SKM-1 (cell line): ENCODE measurements around the gene GPR153.

ENCODE experiments used
- DNase-seq: peaks from one replicate; lab custom pipeline; 2025; ENCODE audit not compliant: unreplicated experiment; lab: John Stamatoyannopoulos, UW

GPR153 gene

GRCh38 chr1:6287029-6287428, 26.1 kb upstream of the GPR153 start:
- no peak for DNase-seq

DNA sequence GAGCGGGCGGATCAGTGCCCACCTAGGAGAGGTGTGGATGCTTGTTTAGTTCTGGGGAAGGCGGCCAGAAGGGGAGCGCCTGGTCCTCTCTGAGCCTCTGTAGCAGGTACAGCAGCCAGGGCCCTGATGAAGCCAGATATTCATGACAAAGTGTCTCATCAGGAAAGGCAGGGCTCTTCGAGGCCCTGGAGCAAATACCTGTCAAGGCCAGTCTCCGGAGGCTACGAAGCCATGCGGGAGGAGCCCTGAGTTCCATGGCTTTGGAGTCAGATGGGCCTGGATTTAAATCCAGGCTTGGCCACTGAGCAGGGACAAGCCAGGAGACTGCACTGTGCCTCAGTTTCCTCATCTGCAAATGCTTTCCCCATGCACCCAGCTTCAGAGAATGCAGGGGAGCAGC, 25.4 kb upstream of the GPR153 start:
- no peak for DNase-seq

DNA sequence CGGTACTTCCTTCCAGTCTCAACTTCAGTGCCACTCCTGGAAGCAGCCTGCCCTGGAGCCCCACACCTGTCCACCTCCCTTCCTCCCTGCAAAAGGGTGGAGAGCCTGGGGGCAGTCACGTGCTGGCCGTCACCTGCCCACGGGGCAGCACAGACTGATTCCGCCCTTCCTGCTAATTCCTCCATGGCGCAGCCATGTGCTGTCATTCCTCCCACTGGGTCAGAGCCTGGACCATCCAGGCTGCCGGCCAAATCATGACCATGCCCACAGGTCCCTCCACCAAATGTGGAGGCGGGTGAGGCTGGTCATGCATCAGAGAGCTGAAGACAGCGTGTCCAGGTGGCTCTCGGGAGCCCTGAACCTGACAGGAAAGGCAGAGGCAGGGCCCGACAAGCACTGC, 24.4 kb upstream of the GPR153 start:
- DNase-seq, result no peak

GRCh38 chr1:6282577-6283270, 21.8 kb upstream of the GPR153 start:
- no peak for DNase-seq

GRCh38 chr1:6281511-6282402, 20.9 kb upstream of the GPR153 start:
- DNase-seq, result no peak

DNA sequence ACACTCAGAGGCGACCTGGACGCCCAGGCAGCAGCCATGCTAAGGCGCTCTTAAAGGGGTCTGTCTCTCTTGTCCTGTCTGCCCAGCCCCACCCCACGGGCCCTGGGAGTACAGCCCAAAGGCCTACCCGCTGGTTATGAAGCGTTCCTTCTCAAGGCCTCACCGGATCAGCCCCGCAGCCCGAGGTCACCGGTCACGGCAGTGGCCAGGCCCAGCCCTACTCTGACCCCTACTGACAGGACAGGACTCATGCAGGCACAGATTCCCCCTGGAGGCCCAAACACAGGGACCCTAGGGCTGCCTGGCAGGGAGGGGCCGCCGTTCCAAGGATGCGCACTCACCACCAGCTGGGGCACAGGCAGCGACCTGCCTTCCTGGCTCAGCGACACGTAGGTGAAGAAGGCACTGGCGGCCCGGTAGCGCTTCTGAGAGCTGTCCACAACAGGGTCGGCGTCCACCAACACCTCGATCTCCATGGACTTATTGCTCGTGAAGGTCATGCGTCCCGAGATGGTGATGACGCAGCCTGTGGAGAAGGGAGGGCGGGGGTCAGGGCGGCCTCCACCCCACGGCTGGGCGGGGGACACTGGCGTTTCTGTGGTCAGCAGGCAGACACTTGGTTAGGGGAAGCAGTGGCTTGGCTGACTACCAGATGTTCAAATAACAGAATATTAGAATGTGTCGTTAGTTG, 20.0 kb upstream of the GPR153 start:
- no peak for DNase-seq

DNA sequence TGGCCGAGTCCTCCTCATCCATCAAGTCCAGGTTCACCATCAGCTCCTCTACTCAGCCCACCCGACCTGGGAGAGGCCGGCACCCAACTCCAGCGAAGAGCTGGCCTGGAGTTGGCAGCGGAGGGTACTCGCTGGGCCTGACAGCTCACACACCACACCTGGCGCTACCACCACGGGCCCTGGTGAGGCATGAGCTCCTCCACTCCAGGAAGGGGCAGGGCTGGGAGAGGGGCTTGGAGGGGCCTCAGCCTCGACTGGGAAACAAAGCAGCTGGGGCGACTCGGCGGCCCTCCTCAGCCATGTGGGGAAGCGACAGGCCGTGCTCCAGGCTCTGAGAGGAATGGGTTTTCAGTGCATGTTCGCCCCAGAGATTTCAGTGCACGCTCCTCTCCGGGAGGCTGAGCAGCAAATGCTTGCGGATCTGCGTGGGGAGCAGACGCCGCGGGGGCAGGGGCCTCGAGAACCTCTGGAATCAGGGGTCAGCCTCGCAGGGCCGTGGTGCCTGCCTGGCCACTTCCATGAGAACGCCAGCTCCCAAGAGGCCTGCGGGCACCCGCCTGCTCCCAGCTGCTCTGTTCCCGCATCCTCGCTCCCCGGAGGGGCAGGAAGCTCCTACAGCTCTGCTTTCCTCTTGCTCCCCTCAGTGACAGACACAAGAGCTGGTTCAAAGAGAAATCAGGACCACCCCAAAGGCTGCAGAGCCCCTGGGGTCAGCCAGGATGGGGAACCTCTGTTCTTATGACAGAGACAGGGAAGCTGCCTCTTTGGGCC, 18.9 kb upstream of the GPR153 start:
- no peak for DNase-seq

- no peak for DNase-seq
Measured at GRCh38 chr1:6279066-6279465, 18.2 kb upstream of the GPR153 start.

DNA sequence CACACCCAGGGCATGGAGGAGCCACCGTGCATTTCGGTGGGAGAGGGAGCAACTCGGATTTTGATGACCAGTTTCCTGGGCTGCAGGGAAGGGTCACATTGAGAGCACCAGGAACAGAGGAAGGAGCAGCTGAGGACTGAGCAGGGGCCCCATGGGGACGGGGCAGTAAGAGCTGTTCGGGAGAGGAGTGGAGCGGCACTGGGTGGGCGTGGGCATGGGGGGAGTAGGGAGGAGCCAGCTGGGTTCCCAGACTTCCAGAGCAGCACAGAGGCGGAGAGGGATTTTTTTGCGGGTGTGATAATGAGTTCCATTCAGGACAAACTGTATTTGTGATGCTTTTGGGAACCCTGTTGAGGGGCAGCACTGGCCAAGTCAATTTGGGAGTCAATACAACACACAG, 17.4 kb upstream of the GPR153 start:
- DNase-seq, result no peak

- no peak for DNase-seq
Measured at GRCh38 chr1:6276811-6277555, 16.1 kb upstream of the GPR153 start.

- no peak for DNase-seq
Measured at GRCh38 chr1:6275826-6276782, 15.2 kb upstream of the GPR153 start.

DNA sequence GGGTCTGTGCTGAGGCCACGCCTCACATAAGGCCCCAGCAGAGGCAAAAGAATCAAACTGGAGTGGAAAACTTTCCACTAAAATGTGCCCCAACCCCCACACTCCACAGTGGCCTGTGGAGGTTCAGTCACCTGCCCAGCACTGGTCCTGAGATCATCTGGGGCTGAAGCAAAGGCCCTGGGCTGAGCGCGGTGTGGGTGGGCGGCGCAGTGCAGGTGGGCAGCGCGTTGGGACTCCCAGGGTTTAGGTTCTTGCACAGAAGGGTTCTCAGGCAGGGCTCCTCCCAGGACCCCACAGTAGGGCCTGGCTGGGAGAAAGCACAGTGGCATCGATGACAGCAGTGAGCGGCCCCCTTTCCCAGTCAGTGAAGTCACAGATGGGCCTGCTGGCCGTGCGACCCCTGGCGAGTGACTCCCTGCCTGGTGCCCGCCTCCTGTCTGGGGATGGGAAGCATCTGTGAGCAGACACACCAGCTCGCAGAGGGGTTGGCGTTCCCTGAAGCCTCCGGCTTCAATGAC, 13.8 kb upstream of the GPR153 start:
- no peak for DNase-seq

DNA sequence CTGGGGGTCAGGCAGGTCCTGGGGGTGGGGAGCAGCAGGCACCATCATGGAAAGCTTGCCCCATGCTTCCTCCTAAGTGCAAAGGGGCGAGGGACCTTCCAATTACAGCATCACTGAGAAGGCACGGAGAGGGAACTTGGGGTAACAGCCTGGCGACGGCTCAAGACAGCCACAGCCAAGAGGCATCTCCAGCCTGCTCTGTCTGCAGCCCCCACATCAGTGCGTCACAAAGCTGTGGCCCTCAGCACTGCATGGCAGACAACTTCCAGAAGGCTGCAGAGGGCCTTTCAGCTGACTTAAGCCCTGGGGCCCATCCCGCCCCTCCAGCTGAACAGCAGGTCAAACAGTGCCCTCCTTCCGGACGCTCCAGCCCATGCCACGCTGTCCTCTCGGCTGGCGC, 13.2 kb upstream of the GPR153 start:
- DNase-seq, result no peak

DNA sequence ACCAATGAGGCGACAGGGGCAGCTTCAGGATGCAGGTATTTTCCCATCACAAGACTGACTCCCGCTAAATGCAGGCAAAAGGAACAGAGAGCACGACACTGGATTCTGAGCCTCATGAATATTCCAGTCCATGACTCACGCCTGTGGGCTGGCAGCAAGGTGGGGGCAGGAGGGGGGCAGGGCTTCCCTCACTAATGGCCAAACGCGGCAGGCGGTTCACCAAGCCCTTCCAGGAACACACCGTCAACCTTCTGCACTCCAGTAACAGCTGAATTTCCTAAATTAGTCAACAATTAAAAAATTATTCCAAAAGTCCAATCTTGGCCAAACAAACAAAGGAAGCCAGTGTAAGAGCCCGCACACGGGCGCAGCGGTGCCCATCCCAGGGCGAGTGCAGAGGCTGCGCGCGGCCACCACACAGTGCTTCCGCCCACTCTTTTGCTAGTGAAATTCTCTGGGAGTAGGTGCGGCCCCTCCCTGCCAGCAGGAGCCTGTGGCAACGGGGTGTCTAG, 12.5 kb upstream of the GPR153 start:
- DNase-seq, result no peak

DNA sequence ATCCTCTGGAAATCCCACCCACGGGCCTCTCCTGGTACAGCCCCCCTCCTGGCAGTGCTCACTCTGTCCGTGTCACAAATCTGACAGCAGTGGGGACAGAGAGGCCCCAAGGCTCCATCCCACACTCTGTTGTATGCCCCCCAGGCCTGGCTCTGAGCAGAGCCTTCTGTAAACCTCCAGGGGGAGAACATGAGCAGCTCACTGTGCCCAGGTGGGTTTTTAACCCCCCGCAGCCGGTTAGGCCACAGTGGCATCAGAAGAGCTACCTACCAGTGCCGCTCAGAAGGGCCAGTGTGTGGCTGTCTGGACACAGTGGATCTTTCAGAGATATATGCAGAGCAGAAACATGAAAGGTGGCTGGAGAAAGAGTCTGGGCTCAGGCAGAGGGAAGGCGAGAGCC, 12.0 kb upstream of the GPR153 start:
- no peak for DNase-seq

DNA sequence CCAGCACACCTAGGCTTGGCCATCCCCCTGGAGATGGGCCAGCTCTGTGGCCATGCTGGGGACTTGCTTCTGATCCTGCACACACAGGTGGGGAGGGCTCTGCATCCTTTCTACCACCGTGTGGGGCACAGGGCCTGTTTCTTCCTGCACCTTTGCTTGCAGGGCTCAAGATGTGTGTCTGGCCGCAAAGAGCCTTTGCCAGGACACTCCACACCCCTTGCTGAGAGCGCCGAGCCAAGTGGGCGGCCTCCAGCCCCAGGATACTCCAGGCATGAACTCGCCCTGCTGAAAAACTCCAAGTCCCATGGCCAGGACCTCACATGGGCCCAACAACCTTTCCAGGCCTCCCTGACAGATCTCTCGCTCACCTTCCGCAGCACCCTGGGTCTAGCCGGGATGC, 11.6 kb upstream of the GPR153 start:
- DNase-seq, result no peak

GRCh38 chr1:6271554-6271953, 10.7 kb upstream of the GPR153 start:
- no peak for DNase-seq

DNA sequence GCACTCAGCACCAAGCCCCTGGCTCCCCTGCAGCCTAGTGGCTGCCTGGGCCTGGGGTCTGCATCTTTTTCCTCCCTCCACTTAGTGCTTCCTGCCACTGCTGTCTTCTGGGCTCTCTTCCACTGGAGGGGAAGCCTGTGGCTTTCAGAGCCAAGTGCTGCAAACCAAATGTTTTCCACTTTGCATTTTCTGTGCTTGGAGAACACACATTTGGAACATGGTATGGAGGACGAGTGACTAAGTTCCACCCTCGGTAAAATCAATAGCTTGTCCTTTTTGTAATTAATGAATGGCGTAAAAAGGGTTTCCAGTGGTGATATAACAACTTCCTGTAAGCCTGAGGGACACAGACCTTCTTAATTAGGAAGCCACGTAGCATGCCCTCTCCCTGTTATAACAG, 10.1 kb upstream of the GPR153 start:
- DNase-seq, result no peak

DNA sequence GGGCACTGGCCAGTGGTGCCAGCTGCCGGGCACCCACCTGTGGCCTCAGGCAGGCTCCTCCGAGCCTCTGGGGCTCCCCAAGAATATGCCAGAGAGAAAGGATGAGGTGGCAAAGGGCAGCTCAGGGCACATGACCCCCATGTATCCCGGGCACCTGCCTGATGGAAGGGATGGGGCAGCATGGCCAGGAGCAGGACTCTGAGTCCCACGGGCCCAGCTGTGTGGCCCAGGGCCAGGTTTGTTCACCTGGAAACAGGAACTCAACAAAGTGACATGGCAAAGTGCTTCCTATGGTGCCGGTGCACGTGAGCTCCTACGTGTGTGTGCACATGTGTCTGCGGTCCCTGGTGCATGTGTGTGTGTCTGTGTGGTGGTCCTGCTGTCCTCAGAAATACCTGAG, 9.5 kb upstream of the GPR153 start:
- no peak for DNase-seq
